ENCODE data around the gene RAD51C. TPM values are rescaled to one million over a fixed set of nuclear protein-coding genes. Genes with fewer than 3 reads are reported as not detected.

RAD51C gene
- total and polyA plus RNA-seq, 5 donors: 30.4 to 41.6 (median 36.0) TPM

DNA sequence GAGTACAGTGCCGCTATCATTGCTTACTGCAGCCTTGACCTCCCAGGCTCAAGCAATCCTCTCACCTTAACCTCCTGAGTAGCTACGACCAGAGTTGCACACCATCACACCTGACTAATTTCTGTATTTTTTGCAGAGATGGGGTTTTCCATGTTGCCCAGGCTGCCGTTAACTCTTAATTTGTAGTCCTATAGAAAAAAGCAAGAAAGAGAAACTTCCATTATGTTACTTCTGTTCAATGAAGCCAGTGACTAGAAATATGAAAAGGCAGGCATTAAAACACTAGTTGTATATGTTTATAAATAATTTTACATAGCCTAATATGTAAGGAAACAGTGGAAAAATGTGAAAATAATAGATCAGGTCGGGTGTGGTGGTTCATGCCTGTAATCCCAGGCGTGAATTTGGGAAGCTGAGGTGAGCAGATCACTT is 9.7 kb downstream of the RAD51C start:
- no peak overlapping the region for H3K27ac ChIP-seq (ENCODE audit: low read length)
- DNase-seq (no peak), ATAC-seq (no peak)
- 92% methylated on average over 5 of the region's 5 CpGs for WGBS
- H3K4me1 ChIP-seq (ENCODE audit: control insufficient read depth, insufficient read depth, low read length): no peaks in the 10 kb centered on the region
- H3K27me3 ChIP-seq (ENCODE audit: control insufficient read depth, insufficient read depth): no peaks in the 10 kb centered on the region
- no peak overlapping the region for H3K4me3 ChIP-seq (ENCODE audit: low read length)
- intact Hi-C loops (cut with DNase I): no loop called here
- no peaks in the 10 kb centered on the region for H3K9me3 ChIP-seq (ENCODE audit: control insufficient read depth, low read length)

DNA sequence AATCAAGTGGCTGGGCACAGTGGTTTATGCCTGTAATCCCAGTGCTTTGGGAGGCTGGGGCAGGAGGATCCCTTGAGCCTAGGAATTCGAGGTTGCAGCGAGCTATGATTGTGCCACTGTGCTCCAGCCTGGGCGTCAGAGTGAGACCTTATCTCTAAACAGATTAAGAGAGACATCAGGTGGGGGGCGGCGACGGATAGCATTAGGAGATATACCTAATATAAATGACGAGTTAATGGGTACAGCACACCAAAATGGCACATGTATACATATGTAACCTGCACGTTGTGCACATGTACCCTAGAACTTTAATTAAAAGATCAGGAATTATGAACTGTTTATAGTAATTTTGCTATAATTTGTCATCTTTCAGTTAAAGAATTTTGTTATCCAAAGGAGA is 10.3 kb downstream of the RAD51C start:
- H3K27me3 ChIP-seq (ENCODE audit: control insufficient read depth, insufficient read depth): no peaks in the 10 kb centered on the region
- intact Hi-C loops (cut with DNase I): no loop called here
- no peaks in the 10 kb centered on the region for H3K9me3 ChIP-seq (ENCODE audit: control insufficient read depth, low read length)
- H3K4me3 ChIP-seq (ENCODE audit: low read length): no peak overlapping the region
- DNase-seq: no peak
- H3K27ac ChIP-seq (ENCODE audit: low read length): no peak overlapping the region
- no peaks in the 10 kb centered on the region for H3K4me1 ChIP-seq (ENCODE audit: control insufficient read depth, insufficient read depth, low read length)
- 82% methylated on average over 8 of the region's 8 CpGs for WGBS
- ATAC-seq: no peak

DNA sequence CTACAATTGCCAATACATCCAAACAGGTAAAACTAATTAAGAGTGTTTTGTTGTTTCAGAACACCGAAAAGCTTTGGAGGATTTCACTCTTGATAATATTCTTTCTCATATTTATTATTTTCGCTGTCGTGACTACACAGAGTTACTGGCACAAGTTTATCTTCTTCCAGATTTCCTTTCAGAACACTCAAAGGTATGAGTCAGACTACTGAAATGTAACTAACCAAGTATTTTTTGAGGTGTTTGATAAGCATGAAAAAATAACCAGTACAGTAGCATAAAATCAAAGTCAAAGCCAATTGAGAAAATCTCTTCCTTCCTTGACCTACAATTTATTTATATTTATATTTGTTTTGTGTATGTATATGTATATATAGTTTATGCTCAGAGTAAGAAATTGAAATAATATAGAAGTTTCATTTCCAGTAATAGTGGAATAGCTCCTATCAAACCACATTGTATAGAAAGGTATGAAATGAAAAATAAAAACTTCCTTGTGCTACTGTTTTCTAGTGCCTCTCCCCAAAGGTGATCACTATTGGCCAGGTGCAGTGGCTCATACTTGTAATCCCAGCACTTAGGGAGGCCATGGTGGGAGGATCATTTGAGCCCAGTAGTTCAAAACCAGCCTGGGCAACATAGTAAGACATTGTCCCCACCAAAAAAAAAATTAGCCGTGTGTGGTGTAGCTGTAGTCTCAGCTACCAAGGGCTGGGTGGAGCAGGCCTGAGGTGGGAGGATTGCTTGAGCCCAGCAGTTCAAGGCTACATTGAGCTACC is 10.9 kb downstream of the RAD51C start:
- intact Hi-C loops (cut with DNase I): no loop called here
- H3K4me1 ChIP-seq (ENCODE audit: control insufficient read depth, insufficient read depth, low read length): no peaks in the 10 kb centered on the region
- H3K4me3 ChIP-seq (ENCODE audit: low read length): no peak overlapping the region
- ATAC-seq (no peak), DNase-seq (no peak)
- H3K9me3 ChIP-seq (ENCODE audit: control insufficient read depth, low read length): no peaks in the 10 kb centered on the region
- H3K27ac ChIP-seq (ENCODE audit: low read length): no peak overlapping the region
- WGBS: 65% methylated on average over 4 of the region's 4 CpGs
- no peaks in the 10 kb centered on the region for H3K27me3 ChIP-seq (ENCODE audit: control insufficient read depth, insufficient read depth)

DNA sequence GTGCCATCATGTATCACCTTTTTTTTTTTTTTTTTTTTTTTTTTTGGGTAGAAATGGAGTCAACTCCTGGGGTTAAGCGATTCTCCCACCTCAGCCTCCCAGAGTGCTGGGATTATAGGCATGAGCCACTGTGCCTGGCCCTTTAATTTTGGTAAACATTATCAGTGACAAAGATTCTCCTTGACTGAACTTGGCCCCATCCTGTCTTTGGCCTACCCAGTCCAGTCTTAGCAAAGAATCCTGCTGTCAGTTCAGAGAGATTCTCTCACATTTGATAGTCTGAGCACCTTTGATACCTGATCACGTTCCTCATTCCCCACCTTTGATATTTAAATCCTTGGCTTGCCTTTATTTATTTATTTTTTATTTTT is 11.5 kb downstream of the RAD51C start:
- WGBS: 93% methylated on average over 2 of the region's 2 CpGs
- no peaks in the 10 kb centered on the region for H3K4me1 ChIP-seq (ENCODE audit: control insufficient read depth, insufficient read depth, low read length)
- H3K4me3 ChIP-seq (ENCODE audit: low read length): no peak overlapping the region
- no peak for DNase-seq
- H3K27ac ChIP-seq (ENCODE audit: low read length): no peak overlapping the region
- intact Hi-C loops (cut with DNase I): no loop called here
- H3K27me3 ChIP-seq (ENCODE audit: control insufficient read depth, insufficient read depth): no peaks in the 10 kb centered on the region
- ATAC-seq: no peak
- no peaks in the 10 kb centered on the region for H3K9me3 ChIP-seq (ENCODE audit: control insufficient read depth, low read length)

DNA sequence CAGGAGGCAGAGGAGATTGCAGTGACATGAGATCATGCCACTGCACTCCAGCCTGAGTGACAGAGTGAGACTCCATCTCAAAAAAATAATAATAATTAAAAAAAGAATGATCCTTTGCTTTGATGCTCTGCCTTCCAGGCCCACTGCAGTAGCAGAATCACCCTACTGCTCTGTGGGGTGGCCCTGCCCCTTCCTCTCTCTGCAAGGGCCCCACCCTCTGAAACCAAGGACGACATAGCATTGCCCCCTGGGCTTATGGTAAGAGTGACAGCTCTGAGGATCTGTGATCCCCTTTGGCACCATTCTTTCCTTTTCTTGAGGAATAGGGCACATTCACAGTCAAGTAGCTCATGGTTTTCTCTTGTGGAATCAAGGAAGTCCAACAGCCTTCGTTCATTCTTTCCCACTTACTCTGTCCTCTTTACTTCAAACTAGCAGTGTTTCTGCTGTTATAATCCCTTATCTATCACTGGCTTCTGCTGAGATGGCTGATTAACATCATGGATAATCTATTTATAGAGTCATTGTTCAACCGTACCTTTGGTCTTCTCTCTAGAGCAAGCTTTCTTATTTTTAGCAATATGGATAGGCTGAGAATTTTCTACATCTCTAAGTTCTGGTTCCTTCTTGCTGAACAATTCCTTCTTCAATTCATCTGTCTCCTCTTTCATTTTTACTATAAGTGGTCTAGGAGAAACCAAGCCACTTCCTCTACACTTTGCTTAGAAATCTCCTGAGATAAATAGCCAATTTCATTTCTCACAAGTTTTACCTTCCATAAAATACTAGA is 14.1 kb downstream of the RAD51C start:
- DNase-seq: no peak
- Histone ChIP-seq H3K27me3 (ENCODE audit: control insufficient read depth, insufficient read depth) (no peaks in the 10 kb centered on the region), H3K4me3 (ENCODE audit: low read length) (no peak overlapping the region), H3K27ac (ENCODE audit: low read length) (no peak overlapping the region), H3K9me3 (ENCODE audit: control insufficient read depth, low read length) (no peaks in the 10 kb centered on the region), H3K4me1 (ENCODE audit: control insufficient read depth, insufficient read depth, low read length) (no peaks in the 10 kb centered on the region)
- WGBS: 55% methylated on average over 3 of the region's 3 CpGs
- no peak for ATAC-seq
- intact Hi-C loops (cut with DNase I): no loop called here

DNA sequence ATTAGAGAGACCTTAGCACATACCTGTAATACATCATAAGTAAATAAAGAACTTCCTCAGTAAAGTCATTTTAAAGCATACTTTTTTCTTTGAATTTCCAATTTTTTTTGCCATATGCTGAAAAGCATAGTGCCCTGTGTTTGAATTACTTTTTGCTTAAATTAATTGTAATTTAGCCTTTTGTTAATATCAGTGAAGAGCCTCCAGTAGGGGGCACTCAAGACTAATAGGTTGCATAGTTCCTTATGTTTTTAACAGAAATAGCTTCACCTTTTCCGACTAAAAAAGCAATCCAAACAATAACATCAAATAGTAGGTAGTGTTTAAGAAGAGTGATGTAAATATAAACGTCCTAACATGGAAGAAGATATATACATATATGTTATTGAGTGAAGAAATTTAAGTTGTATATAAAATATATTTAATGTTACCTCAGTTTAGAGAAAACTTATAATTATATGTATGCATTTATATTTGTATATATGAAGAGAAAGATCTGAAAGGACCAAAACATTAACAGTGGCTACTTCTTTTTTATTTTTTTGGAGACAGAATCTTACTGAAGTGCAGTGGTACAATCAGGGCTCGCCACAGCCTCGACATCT is 18.6 kb downstream of the RAD51C start:
- DNase-seq (no peak), ATAC-seq (no peak)
- Histone ChIP-seq H3K4me3 (ENCODE audit: low read length) (no peak overlapping the region), H3K27ac (ENCODE audit: low read length) (no peak overlapping the region), H3K27me3 (ENCODE audit: control insufficient read depth, insufficient read depth) (no peaks in the 10 kb centered on the region), H3K9me3 (ENCODE audit: control insufficient read depth, low read length) (no peaks in the 10 kb centered on the region), H3K4me1 (ENCODE audit: control insufficient read depth, insufficient read depth, low read length) (no peaks in the 10 kb centered on the region)
- intact Hi-C loops (cut with DNase I): loop anchor here (2.0 to 10.0 kb wide), 3 partner anchors 294 to 296 kb away; no protein-coding TSS in a partner anchor
- 52% methylated on average over 4 of the region's 4 CpGs for whole genome bisulfite sequencing

DNA sequence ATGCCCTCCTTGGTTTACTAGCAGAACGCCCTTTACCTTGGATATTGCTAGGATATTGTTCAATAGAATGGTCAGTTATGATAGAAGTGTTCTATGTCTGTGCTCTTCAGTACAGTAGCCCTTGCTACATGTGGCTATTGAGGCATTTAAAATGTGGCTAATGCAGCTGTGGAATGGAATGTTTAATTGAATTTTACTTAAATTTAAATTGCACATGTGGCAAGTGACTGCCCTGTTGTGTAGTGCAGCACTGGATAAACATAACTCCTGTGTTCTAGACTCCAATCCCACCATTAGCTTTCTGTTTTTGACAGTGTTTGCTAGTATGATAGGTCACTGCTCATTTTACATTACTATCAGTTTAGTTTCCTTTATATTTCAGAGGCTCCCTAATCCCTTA is 29.9 kb downstream of the RAD51C start:
- H3K27me3 ChIP-seq (ENCODE audit: control insufficient read depth, insufficient read depth): no peaks in the 10 kb centered on the region
- H3K27ac ChIP-seq (ENCODE audit: low read length): no peak overlapping the region
- no peaks in the 10 kb centered on the region for H3K9me3 ChIP-seq (ENCODE audit: control insufficient read depth, low read length)
- ATAC-seq: no peak
- H3K4me3 ChIP-seq (ENCODE audit: low read length): no peak overlapping the region
- intact Hi-C loops (cut with DNase I): no loop called here
- H3K4me1 ChIP-seq (ENCODE audit: control insufficient read depth, insufficient read depth, low read length): no peaks in the 10 kb centered on the region
- WGBS: 95% methylated on average over 1 of the region's 1 CpG
- no peak for DNase-seq

DNA sequence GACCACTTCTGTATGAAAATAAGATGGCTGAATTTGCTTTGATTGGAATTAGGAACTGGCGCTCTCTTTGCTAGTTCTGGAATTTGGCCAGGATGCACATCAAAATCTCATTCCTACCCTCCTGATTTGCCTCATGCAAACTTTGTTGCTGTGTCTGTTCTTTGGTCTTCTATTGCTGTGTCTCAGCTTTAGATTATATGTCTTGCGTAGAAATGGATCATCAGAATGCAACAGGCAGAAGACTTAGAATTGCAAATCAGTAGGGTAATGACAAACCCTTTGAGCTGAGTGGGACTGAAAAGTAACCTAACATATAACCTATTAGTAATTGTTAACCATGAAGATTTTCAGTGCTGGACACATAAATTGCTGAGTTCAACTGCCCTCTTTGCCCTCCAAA is 30.3 kb downstream of the RAD51C start:
- H3K4me3 ChIP-seq (ENCODE audit: low read length): no peak overlapping the region
- intact Hi-C loops (cut with DNase I): no loop called here
- no peaks in the 10 kb centered on the region for H3K9me3 ChIP-seq (ENCODE audit: control insufficient read depth, low read length)
- no peak for DNase-seq
- WGBS: 96% methylated on average over 2 of the region's 2 CpGs
- H3K27me3 ChIP-seq (ENCODE audit: control insufficient read depth, insufficient read depth): no peaks in the 10 kb centered on the region
- ATAC-seq: no peak
- no peaks in the 10 kb centered on the region for H3K4me1 ChIP-seq (ENCODE audit: control insufficient read depth, insufficient read depth, low read length)
- H3K27ac ChIP-seq (ENCODE audit: low read length): no peak overlapping the region

DNA sequence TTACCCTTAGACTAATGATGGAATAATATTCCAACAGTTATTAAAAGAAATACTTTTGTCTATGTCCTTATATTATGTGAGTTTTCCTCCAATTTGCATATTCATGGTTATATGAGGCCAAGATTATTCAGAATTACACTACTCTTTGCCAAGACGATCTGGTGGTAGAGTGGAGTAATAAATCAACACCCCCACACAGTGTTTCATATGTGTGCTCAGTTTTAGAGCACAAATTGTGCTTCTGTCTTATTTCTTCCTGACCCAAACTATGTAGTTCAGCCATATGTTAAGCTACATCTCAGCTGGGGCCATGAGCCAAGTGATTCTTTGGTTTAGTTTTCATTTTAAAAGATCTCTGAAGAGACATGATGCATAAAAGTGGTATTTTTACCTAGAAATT is 36.4 kb downstream of the RAD51C start:
- H3K4me1 ChIP-seq (ENCODE audit: control insufficient read depth, insufficient read depth, low read length): no peaks in the 10 kb centered on the region
- WGBS: 44% methylated on average over 1 of the region's 1 CpG
- H3K9me3 ChIP-seq (ENCODE audit: control insufficient read depth, low read length): no peaks in the 10 kb centered on the region
- H3K27me3 ChIP-seq (ENCODE audit: control insufficient read depth, insufficient read depth): no peaks in the 10 kb centered on the region
- H3K4me3 ChIP-seq (ENCODE audit: low read length): no peak overlapping the region
- intact Hi-C loops (cut with DNase I): no loop called here
- DNase-seq (no peak), ATAC-seq (no peak)
- H3K27ac ChIP-seq (ENCODE audit: low read length): no peak overlapping the region

DNA sequence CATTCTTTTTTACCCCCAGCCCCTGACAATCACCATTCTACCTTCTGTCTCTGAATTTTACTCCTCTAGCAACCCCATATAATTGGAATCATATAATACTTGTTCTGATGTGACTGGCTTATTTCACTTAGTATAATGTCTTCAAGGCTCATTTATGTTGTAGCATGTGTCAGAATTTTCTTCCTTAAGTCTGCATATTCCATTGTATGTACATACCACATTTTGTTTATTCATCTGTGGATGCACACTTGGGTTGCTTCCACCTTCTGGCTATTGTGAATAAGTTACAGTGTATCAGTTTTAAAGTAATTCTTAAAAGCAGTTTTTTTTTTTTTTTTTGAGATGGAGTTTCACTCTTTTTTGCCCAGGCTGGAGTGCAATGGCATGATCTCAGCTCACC is 38.5 kb downstream of the RAD51C start:
- intact Hi-C loops (cut with DNase I): no loop called here
- H3K27me3 ChIP-seq (ENCODE audit: control insufficient read depth, insufficient read depth): no peaks in the 10 kb centered on the region
- DNase-seq (no peak), ATAC-seq (no peak)
- no peak overlapping the region for H3K27ac ChIP-seq (ENCODE audit: low read length)
- no peak overlapping the region for H3K4me3 ChIP-seq (ENCODE audit: low read length)
- H3K9me3 ChIP-seq (ENCODE audit: control insufficient read depth, low read length): no peaks in the 10 kb centered on the region
- no peaks in the 10 kb centered on the region for H3K4me1 ChIP-seq (ENCODE audit: control insufficient read depth, insufficient read depth, low read length)

DNA sequence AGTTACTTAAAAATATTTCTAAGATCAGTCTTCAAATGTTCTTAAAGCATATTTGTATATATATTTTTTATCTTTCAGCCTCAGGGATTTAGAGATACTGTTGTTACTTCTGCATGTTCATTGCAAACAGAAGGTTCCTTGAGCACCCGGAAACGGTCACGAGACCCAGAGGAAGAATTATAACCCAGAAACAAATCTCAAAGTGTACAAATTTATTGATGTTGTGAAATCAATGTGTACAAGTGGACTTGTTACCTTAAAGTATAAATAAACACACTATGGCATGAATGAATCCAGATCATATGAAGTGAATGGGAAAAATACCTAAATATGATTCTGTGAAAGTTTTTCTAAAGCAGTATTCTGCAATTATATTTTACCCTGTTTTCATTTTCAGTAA is 41.6 kb downstream of the RAD51C start:
- 92% methylated on average over 3 of the region's 3 CpGs for WGBS
- DNase-seq: no peak
- no peak overlapping the region for H3K4me3 ChIP-seq (ENCODE audit: low read length)
- no peaks in the 10 kb centered on the region for H3K27me3 ChIP-seq (ENCODE audit: control insufficient read depth, insufficient read depth)
- H3K27ac ChIP-seq (ENCODE audit: low read length): no peak overlapping the region
- ATAC-seq: no peak
- intact Hi-C loops (cut with DNase I): no loop called here
- H3K9me3 ChIP-seq (ENCODE audit: control insufficient read depth, low read length): no peaks in the 10 kb centered on the region
- H3K4me1 ChIP-seq (ENCODE audit: control insufficient read depth, insufficient read depth, low read length): no peaks in the 10 kb centered on the region

All from right cardiac atrium (tissue), 5 donors.